ENCODE results near the gene TAF3.

TAF3 gene

DNA sequence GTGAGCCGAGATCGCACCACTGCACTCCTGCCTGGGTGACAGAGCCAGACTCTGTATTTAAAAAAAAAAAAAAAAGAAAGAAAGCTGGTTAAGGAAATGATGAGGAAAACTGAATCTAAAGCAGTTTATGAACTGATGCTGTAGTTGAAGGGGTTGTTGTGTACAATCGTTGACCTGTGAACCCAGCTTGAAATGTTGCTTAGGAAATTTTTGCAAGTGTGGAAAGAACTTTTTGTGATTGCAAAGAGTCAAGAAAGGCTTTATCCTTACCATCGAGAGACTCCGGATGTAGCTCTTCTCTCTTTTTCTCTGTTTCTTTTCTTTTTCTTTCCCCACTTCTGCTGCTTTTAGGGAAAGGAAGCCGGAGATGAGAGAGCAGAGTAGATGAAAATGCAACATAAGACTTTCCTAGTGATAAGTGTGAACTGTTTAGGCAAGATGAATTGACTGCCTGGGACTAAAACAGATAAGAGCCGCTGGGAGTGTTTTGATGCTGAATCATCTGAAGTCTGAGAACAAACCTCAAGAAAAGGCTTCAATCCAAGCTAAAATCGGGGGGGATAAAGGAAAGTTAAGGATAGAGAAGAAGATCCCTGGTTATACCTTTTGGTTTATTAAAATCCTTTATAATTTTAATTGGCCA is 69.0 kb downstream of the TAF3 start:
- DNase-seq: no peak

- no peak for DNase-seq
Measured at GRCh38 chr10:7889947-7890542, 71.7 kb downstream of the TAF3 start.

DNA sequence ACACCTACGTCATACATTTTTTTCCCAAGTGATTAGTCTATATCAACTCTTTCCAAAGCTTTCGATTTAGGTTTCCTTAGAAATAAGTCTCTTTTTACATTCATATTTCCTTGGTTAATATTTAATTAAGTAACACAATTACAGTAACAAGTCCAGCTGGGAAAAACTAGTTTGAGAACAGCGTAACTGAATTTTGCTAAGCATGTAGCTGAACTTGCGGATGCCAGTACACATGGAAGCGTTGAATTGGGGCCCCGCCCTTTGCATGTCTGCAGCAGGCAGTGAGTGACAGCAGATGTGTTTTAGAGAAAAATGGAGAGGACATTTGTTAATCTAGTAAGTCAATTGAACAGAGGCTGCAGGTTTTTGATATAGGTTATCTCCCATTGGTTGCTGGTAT is 72.5 kb downstream of the TAF3 start:
- no peak for DNase-seq

GRCh38 chr10:7891634-7892033 is 73.3 kb downstream of the TAF3 start:
- no peak for DNase-seq

DNA sequence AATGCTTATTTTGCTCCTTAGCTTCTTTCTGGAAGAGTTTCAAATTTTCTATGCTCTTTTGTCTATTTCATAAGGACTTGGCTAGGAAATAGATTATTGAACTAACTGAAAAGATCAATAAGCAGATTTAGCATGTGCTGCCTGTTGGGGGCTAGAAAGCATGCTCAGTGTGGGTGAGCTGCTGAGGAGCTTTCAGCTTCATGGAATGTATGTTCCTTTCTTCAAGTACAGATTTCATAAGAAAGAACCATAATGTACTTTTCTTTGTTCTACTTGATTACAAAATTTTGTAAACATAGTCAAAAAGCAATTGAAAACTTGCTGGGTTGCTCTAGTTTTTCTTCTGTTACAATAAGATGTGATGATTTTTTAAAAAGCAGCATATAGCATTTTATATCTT is 73.8 kb downstream of the TAF3 start:
- no peak for DNase-seq

- no peak for DNase-seq
Measured at GRCh38 chr10:7895699-7896090, 77.4 kb downstream of the TAF3 start.

DNA sequence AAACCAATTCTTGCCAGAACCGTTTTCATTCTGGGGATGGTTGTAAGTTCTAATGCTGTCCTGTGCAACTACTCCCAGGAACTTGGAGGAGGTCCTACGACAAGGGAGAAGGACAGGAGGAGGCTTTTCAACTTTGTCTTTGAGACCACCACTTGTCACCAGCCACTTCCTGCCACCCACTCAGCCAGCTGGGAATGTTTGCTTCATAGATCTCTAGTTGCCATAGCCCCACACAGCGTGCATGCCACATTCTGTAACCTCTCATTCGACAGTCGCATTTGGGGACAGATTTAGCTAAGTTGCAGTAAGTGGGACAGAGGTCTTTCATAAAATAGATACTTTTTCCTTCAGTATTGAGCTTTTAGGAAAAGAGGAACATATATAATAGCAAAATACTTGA is 78.0 kb downstream of the TAF3 start:
- DNase-seq: no peak

DNA sequence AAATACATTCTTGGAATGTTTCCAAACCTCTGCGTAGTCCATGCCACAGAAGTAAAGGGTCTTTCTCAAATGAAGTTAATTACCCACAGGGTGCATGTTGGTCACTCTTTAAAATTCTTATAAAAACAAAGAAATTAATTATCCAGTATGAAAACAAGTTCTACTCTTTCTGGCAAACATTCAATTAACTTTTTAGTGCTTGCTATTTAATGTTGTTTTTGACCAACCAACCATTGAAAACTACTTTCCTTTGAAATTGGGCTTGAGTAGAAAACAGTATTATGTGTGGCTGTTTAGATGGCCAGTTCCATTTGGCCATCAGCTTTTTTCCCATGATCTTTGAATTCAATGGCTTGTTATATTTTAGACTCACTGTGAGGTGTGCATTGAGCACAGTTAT is 83.0 kb downstream of the TAF3 start:
- no peak for DNase-seq

DNA sequence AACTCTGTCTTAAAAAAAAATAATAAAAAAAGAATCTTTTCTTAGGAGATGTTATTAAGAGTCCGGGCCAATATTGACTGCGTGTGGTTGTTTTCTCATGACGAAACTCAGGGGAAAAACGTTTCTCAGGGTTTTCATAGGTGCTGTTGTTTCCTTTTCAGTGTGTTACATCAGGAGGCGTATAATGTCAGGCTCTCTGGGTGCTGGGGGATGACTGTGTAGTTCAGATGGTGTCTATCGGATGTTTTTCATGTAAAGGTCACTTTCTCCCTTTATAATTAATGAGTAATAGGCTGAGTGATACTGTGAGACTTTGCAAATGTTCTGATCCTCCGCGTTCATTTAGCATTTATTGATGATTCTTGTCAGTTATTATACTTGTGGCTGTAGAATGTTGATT is 84.1 kb downstream of the TAF3 start:
- DNase-seq: no peak

- no peak for DNase-seq
Measured at GRCh38 chr10:7903851-7904250, 85.5 kb downstream of the TAF3 start.

DNA sequence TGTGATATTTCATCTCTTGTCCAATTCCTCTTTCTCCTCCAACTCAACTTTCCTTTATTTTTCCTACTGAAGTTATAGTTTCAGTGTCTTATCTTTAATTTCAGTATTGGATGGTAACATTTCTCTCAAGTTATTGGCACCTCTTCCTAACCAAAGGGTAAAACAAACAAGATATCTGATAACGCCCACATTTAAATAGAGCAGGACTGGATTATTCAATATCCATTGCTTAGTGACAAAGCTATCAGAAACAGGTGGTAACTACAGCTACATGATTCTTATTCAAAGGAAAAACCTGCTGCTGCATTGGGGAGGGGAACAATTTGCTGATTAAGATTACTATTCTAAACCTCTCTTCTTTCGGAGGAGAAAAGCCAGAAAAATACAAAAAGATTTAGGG is 87.8 kb downstream of the TAF3 start:
- peak in 1 of 2 experiments; percentile 10 for DNase-seq

GRCh38 chr10:7908541-7909210 is 90.4 kb downstream of the TAF3 start:
- peak in 1 of 2 experiments; percentile 65 for DNase-seq

DNA sequence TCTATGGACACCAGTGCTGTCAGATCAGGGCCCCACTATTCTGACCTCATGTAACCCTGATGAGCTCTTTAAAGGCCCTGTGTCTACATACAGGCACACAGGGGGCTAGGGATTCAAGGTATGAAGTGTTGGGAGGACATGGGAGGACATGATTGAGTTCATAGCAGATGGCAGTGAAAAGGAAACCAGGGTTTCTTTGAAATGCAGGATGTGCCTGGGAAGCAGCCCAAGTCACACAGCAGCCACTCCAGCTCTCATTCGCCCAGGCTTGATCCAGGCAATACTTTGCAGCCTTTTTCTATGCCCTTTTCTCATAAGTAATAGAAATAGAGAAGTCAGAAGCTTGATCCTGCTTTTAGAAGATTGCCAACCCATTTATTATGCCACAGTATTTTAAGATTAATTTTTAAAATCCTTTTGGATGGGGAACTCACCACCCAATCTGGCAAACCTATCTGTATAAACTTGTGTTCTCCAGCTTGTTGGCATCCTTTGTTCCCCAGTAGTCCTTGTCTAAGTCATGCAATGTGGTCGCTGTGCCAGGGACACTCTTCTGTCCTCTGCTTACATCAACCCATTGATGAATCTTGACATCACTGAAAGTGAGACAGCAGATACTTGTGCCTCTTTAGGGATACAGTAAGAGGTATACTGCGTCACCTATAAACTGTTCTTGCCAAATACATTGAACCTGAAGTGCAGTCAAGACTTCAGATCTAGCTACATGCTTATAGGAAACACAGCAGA is 95.0 kb downstream of the TAF3 start:
- no peak for DNase-seq

GRCh38 chr10:7915923-7916536 is 97.7 kb downstream of the TAF3 start:
- DNase-seq: no peak

DNA sequence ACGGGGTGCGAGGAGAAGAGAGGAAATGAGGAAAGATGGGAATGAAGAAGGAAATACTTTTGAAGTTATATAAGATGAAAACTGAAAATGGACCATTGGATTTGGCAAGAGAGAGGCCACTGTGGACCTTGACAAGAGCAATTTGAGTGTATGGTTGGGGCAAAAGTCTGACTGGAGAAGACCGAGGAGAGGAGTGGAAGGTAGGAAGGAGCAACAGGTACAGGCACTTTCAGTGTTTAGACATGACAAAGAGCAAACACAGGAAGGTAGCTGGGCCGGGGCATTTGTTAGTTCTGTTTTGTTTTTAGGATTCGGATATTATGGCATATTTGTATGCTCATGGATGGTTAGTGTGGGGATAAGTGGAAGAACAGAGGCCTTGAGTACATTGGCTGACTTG is 99.4 kb downstream of the TAF3 start:
- no peak for DNase-seq

DNA sequence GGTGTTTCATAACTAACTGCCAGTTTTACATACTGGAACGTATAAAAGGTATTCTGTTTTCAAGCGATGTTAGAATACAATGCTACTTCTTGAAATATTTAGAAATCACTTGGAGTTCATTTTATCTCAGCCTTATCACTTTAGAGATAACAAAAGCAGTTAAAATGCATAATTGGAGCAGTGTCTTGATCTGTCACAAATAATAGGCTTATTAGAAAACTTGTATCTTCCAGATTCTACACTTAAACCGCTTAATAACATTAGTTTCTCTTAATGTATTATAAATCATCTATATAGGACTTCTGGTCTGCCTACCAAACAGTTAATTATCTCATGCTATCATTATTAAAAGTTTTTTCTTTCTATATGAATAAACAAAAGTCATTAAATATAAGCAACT is 104.4 kb downstream of the TAF3 start:
- no peak for DNase-seq

DNA sequence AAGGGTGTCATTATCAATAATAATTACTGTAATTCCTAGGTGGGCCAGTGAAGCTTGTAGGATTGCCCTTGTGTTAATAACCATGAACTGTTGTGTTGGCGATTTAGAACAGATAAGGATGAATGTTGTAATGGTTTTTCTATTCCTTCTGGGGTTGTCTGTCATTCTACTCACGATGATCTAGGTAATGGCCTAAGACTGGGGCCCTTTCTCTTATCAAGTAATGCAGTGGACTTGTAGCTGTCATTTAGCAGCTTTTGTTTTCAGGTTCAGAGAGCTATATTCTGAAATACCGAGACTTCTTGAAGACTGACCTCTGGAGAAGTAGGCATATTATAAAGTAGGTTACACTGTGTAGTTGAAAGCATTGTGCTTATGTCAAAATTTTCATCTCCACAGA is 110.2 kb downstream of the TAF3 start:
- DNase-seq: no peak

GRCh38 chr10:7932301-7933036 is 114.2 kb downstream of the TAF3 start:
- no peak for DNase-seq

DNA sequence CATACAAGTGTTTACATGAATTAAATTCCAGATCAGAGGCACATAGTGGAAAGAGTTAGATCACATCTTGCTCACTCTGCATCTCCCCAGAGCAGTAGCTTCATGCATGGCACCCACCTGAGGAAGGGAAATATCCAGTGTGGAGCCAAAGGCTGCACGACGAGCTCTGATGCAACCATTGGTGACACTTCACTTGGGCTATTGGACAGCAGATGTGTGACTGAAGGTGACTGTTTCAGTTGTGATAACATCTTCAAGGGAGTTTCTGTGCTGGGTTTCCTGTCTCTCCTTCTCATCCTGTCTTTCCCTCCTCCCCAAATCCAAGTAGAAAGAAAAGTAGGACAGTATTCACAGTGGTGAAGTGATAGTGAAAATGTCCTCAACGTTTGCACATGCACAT is 115.0 kb downstream of the TAF3 start:
- DNase-seq: no peak

- DNase-seq: no peak
Measured at GRCh38 chr10:7933757-7934156, 115.5 kb downstream of the TAF3 start.

DNA sequence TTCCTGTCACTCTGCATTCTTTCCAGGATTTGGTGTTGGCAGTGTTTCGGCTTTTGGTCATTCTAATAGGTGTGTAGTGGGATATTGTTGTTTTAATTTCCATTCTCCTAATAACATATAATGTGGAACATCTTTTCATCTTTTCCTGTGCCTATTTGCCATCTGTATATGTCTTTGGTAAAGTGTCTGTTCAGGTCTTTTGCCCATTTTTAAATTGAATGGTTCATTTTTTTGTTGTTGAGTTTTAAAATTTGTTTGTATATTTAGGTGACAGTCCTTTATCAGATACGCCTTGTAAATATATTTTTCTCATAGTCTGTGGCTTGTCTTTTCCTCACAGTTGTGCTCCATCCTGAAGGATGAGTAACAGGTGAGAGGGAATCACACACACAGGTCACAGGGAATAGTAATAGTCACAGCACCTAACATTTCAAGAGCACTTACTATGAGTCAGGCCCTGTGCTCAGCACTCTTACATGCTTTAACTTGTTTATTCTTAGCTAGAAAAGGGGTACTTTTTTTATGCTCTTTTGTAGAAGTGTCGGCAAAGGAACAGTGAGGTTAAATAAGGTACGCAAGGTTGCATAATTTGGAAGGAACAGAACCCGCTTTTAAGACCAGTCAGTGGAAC is 119.1 kb downstream of the TAF3 start:
- DNase-seq: no peak

- no peak for DNase-seq
Measured at GRCh38 chr10:7941576-7941975, 123.3 kb downstream of the TAF3 start.

All from NCI-H524 (cell line).